GM04503 (cell line): ENCODE measurements around the gene BAD.
"Not testable (repeated sequence)": the region's sequence is repeated elsewhere in the genome, so short reads cannot be mapped to it uniquely, and the experiment has no call there.

ENCODE experiments used
- DNase-seq: peaks from one replicate; pipeline ENCODE4 v3.0.0-alpha.2; 2012; ENCODE audit warnings: low read depth

BAD gene

DNA sequence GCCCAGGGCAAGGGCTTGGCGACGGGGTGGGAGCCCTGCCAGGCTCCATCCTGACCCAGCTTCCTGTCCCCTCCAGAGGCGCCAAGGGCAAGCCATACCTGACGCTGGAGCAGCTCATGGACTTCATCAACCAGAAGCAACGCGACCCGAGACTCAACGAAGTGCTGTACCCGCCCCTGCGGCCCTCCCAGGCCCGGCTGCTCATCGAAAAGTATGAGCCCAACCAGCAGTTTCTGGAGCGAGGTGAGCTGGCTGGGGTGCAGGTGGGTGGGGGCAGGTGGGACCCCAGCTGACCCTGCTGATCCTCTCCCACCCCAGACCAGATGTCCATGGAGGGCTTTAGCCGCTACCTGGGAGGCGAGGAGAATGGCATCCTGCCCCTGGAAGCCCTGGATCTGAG lies 28.2 kb downstream of the BAD start:
- DNase-seq, result no peak

DNA sequence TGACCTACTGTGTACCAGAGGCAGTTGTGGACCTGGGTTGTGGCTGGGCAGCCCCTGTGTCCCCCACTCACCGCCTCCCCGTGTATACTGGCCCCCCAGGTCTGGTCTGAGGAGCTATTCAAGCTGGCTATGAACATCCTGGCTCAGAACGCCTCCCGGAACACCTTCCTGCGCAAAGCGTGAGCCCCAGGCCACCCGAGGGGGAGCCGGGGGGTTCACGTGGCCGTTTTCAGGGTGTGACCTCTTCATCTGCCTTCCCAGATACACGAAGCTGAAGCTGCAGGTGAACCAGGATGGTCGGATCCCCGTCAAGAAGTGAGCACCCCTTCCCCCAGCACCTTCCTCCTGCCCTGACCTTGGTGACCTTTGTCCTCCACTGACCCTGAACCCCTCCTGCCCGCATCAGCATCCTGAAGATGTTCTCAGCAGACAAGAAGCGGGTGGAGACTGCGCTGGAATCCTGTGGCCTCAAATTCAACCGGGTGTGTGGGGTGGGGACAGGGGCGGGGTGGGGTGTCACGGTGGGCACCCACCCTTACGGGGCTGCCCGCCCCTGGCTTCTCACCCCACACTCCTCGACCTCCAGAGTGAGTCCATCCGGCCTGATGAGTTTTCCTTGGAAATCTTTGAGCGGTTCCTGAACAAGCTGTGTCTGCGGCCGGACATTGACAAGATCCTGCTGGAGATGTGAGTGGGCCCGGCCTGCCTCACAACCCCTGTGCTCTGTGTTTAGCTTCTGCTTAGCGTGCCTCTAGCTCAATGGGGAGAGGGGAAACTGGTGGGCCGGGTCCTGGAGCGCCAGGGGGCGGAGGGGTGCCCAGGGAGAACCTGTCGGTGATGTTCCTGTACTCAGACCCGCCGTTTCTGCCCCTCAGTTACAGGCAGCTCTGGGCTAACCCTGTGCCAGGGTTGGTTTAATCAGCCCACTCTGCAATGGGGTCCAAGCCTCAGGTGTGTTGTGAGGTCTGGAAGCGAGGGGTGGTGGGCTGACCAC lies 29.0 kb downstream of the BAD start:
- no peak for DNase-seq

DNA sequence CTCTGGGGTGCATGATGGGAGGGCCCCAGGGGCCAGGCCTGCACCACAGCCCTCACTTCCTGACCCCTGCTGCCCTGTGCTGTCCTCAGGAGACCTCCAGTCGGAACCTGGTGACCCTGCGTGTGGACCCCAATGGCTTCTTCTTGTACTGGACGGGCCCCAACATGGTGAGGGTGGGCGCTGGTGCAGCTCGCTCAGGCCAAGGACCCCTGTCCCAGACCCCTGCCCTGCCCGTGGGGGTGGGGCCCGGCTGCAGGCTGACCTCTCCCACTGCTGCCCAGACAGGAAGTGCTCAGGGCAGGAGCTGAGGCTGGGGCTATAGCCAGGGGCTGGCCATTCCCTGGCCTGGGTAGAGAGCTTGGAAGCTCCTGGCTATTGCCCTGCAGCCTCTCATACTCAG lies 30.1 kb downstream of the BAD start:
- DNase-seq, result no peak

DNA sequence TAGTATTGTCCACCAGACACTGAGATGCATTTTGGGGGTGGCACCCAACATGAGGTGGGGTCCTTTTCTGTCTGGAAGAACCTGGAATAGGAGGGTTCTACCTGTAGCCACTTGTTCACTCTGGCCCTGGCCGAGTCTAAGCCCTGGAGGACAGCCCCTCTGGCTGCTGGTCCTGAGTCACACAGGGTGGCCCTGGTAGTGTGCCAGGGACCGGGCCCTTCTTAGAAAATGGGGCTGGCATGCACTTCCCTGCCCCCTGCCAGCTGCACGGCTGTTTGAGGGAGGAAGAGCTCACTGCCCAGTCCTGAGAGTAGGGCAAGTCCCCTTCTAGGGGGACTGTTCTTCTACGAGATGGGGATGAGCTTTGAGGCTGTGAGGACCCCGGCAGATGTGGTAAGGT lies 31.0 kb downstream of the BAD start:
- no peak for DNase-seq

DNA sequence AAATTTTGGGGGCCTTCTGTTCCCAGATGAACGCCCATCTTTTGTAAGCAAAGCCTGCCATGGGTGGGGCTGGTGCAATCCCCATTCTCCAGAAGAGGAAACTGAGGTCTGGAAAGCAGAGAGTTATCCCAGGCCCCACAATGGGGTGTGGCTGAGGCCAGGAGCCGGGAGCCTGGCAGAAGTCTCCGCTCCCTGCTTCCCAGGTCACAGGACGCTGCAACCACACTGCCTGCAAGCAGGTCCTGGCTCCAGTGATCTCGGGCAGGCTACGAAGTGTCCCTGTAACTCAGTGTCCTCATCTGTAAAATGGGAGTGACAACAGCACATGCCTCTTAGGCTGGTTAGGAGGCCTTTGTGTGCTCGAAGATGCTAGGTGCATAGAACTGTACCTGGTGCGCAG lies 31.4 kb downstream of the BAD start:
- no peak for DNase-seq

DNA sequence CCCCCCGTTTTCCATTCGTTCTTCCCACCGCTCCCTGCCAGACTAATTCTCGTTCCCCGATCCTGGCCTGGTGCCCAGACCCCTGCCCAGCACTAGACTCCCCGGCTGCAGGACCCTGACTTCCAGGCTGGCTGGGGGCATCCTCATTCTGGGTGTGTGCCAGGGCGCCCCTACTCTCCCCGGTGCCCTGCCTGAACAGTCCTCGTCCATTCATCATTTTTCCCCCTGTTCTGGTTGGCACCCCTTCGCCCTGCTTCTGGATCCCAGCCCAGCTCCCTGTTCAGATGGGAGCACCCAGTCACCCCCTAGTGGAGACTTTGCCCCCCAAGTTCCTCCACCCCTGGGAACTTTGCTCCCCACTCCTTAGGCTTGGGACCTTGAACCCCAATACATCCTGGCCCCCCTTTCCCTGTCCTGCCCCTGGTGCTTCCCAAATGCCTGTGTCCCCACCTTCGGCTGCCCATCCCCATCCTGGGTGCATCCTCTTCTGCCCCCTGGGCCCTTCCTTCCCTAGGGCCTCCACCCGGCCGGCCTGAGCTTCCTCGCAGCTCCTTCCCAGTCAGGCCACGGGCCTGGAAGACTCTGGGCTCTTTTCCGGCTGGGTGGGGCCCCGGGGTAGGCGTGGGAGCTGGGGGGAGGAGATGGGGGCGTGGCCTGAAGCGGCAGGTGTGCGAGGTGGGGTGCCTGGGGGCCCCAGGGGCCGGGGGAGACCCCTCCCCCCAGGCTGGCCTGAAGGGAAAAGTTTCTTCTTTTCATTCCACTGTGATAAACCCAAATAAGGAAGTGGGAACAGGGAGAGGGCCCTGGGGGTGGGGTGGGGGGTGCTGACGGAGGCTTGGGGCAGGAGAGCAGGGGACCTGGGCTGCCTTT lies 32.2 kb downstream of the BAD start:
- DNase-seq, result no peak

DNA sequence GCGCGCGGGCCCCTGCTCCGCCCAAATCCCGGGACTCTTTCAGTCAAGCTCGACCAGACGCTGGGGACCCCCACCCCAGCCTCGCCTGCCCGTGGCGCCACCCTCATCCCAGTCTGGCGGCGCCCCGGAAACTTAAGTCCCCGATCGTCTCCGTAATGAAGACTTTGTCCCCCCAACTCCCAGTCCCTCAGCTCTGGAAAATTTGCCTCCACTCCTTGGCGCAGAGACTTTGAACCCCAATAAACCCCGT lies 32.8 kb downstream of the BAD start:
- no peak for DNase-seq

DNA sequence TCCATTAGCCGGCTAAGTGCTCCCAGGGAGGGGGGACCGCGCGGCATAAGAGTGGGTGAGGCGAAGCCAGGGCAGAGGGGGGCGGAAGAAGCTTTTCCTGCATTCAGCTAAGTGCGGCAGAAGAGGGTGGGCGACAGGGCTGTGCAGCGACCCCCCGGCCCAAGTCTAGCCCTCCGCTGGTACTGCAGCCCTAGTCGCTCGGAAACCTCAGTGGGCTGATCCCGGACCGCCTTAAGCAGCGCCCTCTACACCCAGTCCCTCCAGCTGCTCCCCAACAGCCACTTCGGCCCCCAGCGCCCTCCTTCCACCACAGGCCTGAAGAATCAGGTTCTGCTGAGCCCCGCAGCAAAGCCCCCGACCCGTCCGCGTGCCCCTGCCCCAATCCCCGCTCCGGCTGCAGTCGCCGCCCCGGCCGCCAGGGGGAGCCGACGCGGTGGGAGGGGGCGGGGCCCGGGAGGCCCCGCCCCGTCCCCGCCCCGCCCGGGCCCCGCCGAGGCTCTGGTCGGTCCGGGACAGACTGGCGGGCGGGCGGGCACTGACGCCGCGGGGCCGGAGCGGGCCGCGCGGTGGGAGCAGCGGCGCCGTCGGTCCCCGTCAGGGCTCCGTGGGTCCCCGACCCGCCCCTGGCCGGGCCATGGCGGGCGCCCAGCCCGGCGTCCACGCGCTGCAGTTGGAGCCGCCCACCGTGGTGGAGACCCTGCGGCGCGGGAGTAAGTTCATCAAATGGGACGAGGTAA lies 33.3 kb downstream of the BAD start, which contains the start of gene PLCB3:
Gene PLCB3 (plus strand): TSS at position 515 of the 737 bp plus-strand sequence. CDS start 120 bp downstream, at position 635.
- no peak for DNase-seq

DNA sequence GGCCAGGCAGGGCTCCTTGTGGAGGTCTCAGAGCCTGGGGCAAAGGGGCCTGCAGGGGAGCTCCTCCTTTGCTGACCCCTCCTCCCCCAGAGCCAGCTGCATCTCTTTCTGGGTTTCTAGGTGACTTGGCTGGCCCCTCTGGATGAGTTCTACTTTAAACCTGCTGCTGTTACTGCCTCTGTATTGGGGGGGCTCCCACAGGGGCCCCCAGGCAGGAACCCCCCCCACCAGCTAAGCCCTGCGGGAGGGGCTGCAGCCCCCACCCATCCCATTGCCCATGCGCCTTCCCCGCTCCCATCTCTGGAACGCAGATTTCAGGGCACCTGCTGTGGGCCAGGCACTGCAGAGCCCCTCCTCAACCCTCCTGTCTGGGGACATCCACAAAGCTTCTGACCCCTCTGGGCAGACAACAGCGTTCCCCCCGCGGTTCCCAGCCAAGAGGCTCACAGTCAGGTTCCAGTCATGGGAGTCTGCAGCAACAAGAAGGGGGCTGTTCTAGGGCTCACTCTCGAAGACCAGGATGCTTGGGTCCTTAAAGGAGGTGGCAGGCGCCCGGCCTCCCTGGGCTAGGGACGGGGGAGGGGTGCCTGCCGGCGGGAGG lies 34.0 kb downstream of the BAD start:
- no peak for DNase-seq

DNA sequence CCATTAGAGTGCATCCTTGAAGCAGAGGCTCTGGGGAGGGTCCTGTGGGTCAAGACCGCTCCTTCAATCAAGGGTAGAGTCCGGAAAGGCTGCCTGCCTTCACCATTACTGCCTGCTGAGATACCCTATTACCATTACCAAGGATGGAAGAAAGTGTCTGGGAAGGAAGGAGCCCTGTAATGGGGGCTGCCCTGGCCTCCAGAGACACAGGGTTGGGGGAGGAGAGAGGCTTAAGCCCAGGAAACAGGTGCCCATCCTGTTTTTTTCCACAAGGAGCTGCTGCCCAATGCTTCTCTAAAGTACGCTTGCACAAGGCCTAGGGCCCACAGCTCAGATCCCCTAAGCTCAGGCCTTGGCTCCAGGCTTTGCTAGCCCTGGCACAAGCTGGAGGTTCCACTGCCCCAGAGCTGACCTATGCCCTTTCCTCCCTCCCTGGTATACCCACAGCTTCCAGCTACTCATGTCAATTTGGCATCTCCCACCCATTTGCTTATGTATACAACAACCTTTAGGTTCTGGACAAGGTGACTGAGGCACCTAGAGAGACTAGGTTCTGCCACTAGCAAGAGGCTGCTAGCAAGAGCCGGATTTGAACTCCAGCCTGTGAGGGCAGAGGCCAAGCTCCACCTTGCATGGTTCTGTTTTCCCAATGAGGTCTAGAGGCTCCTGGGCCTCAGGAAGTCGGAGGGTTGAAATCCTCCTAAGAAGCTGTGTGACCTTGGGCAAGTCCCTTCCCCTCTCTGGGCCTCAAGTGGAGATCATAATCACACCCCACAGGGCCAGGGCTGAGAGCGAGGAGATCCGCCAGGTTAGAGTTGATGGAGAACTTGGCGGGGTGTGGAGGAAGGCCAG lies 34.7 kb downstream of the BAD start:
- DNase-seq, result no peak

DNA sequence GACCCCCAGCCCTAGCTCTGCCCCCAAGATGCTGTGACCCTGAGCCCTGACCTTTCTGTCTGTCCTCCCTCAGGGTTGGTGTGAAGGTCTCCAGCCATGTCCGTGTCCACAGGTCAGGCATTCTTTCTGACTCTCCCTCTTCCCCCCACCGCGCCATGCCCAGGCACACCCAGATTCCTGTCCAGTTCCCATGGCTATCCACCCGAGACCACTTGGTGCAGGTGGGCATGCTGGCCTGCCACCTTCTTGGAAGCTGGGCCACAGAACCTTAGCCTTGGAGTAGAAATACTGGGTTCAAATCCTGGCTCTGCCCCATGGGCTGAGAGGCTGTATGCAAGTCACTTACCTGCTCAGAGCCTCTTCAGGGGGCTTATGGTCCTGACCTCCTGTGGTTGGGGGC lies 35.4 kb downstream of the BAD start:
- no peak for DNase-seq

DNA sequence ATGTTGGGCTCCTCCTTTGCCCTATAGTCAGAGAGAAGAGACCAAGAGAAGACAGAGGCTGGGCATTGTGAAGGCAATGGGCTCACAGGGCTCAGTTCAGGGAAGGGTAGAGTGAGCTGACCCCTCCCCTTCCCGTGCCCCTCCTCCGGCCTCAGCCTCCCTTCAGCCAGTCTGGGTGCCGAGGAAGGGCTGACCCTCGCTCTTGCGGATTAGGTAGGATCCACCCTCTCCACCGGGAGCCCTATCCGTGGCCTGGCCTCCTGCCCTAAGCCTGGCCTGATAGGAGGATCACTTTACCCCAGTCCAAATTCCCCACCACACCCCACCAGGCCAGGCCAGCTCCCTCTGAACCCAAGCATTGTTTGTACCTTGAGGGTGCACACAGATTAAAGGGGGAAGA lies 35.9 kb downstream of the BAD start:
- no peak for DNase-seq

DNA sequence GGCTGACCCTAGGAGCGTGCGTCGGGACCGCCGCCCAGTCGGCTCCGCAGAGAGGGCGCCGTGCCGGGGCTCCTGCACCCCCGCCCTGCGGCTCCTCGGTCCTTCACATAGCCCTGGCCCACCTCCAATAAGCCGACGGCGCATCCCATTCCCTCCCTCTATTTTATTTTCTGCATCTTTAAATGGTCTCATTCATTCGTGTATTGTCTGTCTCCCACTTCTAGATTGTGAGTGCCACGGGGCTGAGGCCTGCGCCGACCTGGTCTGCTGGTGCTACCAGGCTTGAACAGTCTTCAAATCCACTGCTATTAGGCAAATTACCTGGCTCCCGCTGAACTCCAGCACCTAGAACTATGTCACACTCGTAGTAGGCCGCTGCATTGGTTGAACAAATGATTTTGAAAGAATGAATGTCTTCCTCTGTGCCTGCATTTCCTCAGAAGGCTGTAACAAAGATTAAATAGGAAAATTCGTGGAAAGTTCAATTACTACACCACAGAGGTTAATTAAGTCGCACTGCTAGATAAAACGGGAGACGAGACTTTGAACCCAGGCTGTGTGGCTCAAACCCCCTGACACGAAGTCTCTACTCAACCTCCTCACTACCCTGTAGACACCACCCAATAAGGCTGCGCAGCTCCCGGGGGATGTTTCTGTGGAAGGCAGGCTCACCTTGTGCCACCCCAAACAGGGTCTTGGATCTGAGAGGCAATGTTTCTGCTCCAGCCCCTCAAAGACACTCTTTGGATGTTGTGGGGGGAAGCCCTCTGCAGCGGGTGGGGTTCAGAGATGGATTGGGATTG lies 36.5 kb downstream of the BAD start:
- no peak for DNase-seq

DNA sequence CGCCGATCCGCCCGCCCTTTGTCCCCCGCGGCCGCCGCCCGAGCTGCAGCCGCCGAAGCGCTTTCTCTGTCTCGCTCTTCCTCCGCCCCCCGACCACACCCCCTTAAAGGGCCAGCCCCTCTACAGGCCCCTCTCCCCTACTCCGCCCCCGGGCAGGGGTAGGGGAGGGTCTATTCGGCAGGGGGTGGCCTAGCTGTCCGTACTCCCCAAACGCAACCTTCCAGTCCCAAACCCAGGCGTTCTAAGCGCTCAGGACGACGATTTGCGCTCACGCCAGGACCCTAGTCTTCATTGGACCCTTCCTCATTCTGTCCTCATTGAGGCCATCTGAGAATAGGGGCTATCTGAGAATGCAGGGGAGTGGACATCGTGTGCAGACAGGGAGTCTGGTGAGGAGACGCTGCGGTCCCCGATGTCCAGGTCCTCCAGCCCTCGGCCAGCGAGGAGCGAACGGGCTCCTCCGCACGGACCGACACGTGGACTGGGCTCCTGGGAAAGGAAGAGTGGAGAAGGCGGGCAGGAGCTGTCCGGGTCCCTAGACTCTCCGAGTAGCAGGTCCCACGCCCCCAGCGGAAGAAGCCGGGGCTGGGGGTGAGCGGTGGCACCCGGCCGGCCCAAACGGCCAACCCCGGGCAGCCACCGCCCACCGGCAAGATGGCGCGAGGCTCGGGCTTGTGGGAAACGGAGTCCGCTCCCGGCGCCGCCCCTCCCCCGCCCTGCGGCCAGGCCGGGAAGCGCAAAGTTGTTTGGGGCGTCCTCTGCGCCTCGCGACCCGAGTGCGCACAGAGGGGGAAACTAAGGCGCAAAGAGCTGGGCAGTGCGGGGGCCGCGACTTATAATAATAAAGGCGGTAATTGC lies 37.4 kb downstream of the BAD start, which contains the start of gene PPP1R14B:
Gene PPP1R14B (minus strand): TSS at position 73 of the 858 bp plus-strand sequence. CDS start 270 bp downstream, outside the sequence.
- no peak for DNase-seq

DNA sequence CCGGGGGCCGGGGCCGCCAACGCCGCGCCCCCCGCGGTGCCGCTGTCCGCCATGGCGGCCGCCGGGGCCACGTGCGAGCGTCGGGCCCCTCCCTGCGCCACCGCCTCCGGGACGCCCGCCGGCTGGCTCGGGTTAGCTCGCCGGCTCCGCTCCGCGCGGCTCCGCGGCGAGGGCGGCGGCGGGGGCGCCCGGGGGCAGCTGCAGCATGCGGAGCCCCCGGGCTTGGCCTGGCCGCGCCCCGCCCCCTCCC lies 37.9 kb downstream of the BAD start:
- not testable (repeated sequence) for DNase-seq

DNA sequence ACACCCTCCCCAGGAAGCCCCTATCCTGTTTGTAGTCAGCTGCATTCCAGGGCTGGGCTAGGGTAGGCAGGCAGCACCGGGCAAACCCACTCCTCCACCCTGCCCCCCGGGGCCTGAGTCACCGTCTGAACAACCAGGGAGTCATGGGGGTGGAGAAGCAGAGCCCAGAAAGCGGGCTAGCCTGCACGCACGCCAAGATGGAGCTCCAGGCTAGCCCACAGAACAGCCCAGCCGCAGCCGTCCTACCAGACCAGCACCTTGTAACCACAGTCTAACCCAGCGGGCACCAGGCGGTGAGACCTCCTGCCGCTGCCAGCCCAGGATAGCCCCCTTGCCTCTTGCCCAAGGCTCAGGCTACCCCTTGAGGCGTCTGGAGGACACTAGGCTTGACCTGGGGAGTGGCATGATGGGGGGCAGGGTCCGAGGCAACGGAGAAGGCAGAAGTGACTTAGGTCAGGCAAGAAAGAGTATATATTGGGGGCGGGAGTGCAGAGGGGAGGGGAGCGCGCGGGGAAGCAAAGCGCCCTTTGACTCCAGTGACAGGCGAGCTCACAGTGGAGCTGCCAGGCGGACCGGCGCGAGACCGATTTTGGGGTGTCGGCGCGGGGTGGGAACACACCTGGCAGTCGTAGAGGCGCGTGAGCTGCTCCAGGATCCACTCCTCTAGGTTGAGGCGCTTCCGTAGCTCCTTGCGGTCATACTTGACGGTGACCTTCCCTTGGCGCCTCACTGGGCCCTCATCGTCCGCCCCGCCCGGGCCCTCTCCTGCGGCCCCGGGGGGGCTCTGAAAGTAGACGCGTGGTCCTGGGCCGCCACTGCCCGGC lies 38.5 kb downstream of the BAD start:
- peak; percentile 67 for DNase-seq

DNA sequence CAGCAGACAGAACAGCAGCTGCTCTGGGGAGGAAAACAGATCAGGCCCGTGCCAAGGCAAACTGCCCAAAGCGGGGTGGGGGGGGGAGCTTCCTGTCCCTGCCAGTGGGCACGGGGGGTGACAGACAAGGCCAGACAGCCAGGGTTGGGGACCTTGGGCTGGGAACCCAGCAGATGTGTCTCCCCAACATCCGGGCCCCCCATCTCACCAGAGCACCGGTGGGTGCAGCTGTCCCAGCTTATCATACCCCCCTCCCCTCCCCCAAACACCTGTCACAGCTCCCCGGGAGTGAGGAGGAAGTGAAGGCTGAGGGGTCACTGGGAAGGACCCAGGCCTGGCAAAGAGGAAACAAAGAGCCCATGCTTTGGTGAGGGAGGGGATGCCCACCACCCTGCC lies 39.1 kb downstream of the BAD start:
- DNase-seq, result no peak

DNA sequence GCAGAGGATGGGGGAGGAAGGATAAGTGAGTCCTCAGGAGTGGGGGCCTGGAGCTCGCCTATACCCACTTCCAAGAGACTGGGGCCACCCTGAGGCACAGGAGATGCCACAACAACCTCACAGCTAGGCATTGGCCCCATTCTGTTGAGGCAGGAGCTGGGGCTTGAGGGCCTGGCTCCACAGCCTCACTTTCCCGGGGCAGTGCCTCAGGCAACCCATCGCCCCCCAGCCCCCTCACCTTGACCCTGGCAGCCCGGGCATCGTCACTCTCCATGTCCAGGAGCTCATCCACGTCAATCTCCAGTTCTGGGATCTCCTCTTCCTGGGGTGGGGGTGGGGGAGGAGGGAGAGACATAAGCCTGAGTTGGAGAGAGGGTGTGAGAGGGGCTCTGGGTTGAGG lies 39.5 kb downstream of the BAD start:
- DNase-seq, result no peak

DNA sequence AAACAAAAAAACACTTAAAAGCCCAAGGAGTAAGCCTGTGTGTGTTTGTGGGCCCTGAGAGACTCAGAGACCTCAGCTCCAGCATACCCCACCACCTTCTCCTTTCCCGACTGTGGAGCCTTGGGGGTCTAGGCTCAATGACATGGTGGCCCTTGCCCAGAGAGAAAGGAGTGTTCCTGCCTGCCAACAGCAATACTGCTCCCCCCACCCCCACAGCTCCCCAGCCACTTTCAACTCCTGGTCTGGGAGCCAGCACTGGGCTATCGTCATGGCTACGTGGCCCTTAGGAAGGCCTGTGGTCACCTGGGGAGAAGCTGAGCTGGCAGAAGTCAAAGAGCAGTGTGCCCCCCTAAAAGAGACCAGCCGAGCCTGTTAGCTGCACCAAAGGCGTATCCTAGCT lies 40.4 kb downstream of the BAD start:
- DNase-seq, result no peak
